ENCODE measurements around the gene ALS2.

The ALS2 gene

DNA sequence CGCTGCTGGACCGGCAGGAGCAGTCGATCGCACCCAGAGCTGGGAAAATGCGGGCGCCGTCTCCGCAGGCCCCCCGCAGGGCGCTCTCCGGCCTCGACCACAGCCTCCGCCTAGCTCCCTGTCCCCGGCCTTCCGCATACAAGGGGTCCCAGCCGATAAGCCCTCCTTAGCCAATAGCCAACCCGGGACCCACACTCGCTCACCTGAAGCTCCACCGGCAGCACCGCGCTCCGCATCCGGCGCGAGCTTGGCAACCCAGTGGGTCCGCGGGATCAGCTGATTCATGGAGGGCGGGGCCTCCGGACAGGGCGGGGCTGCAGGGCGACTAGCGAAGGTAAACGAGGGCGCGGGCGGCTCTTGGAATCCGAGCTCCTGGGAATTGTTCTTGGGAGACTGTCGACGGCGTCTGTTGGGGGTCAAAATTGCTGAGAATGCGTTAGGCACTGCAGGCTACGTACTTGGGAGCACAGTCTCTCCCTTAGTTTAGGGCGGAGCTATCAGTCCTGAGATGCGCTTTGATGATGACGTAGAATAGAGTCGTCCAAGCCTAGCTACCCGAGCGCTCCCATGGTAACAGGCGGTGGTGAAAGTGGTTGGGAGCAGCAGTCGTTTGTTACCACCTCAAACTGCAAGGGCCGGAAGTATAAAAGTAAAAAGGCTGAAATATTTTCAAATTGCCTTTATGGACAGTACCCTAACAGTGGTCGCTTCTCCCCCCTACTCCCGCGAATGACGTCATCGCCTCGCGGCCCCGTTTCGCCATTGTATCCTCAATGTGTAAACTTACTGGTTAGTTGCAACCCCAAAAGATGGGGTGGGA lies at the start of gene ALS2:
TSS of gene ALS2 (minus strand) at position 260 of the 820 bp plus-strand sequence. CDS start 12,048 bp downstream, outside the sequence.
- TF ChIP-seq, protein P1, sequence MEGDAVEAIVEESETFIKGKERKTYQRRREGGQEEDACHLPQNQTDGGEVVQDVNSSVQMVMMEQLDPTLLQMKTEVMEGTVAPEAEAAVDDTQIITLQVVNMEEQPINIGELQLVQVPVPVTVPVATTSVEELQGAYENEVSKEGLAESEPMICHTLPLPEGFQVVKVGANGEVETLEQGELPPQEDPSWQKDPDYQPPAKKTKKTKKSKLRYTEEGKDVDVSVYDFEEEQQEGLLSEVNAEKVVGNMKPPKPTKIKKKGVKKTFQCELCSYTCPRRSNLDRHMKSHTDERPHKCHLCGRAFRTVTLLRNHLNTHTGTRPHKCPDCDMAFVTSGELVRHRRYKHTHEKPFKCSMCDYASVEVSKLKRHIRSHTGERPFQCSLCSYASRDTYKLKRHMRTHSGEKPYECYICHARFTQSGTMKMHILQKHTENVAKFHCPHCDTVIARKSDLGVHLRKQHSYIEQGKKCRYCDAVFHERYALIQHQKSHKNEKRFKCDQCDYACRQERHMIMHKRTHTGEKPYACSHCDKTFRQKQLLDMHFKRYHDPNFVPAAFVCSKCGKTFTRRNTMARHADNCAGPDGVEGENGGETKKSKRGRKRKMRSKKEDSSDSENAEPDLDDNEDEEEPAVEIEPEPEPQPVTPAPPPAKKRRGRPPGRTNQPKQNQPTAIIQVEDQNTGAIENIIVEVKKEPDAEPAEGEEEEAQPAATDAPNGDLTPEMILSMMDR (IDR thresholded peaks at IDR 0.05; ENCODE audit: low read length, missing control alignments): no peak
- peak within 1 kb of the TSS; percentile 89 for H3K4me3 ChIP-seq (replicated peaks; ENCODE audit: low read depth, low read length)
- peak; percentile 100 for DNase-seq (ENCODE audit: low read depth)

DNA sequence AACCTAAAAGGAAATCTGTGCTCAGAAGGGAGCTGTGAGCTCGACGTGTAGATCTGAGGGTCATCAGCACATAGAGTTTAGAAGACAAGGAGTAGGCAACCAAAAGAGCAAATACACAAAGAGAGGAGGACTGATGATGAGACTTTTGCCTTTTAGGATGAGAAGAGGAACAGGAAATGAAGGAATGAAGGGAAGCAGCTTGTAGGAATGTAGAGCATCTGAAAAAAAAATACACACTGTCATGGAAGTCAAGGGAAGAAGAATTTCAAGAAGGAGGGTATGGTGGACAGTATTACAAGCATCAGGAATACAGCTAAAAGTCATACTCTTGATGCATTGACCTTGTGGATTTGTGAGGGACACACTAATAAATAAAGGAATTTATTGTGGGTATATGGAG lies 47.5 kb upstream of the ALS2 start:
- H3K4me3 ChIP-seq (replicated peaks; ENCODE audit: low read depth, low read length): no peak overlapping the region
- DNase-seq (ENCODE audit: low read depth): no peak
- TF ChIP-seq, protein P1 (IDR thresholded peaks at IDR 0.05; ENCODE audit: low read length, missing control alignments): no peak

DNA sequence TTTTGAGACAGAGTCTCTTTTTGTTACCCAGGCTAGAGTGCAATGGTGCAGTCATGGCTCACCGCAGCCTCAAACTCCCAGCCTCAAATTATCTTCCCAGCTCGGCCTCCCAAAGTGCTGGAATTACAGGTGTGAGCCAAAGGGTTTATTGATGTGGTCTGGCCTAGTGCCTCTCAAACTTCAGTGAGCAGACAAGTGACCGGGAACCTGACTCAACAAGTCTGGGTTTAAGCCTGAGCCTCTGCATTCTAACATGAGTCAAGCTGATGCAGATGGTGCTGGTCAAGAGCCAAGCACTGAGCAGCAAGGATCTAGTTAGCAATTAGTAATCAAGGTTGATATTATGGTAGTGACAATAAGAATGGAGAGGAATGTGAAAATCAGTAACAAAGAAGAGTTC lies 46.9 kb upstream of the ALS2 start:
- TF ChIP-seq, protein P1 (IDR thresholded peaks at IDR 0.05; ENCODE audit: low read length, missing control alignments): no peak
- no peak for DNase-seq (ENCODE audit: low read depth)

DNA sequence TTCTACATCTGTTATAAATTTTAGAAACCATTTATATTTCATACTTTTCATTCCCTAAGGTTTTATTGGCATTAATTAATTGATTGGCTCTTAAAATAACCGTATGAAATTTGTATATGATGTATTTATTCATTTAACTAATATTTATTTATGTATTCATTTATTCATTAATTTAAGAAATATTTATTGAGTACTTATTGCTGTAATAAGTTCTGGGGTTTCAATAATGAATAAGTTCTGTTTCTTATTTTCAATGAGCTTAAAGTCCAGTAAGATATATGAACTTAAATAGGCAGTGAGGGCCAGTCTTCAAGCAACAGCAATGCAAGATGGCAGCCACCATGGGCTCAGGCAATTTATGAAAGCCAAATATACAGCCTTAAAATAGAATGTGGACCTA lies 43.5 kb upstream of the ALS2 start:
- no peak overlapping the region for H3K4me3 ChIP-seq (replicated peaks; ENCODE audit: low read depth, low read length)
- DNase-seq (ENCODE audit: low read depth): no peak
- TF ChIP-seq, protein P1 (IDR thresholded peaks at IDR 0.05; ENCODE audit: low read length, missing control alignments): no peak

More for the DNA sequence above, 46.9 kb upstream of the ALS2 start:
- no peak overlapping the region for H3K4me3 ChIP-seq (replicated peaks; ENCODE audit: low read depth, low read length)

DNA sequence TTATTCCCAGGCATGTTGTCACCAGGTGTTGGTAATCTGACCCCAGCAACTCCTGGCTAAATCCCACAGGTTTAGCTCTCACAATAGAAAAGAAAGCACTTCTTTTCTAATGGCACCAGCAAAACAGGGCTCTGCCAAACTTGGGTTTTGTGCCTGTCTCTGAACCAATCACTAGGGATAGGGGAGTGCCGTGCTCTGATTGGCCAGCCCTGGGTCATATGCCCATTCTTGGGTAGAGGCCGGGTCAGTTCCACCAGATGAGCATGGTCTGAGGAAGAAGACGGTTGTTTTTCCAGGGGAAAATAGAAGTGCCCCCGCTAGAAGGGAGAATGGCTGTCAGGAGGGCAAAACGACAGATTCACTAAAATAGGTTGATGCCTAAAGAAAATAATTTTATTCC lies 40.3 kb upstream of the ALS2 start:
- DNase-seq (ENCODE audit: low read depth): no peak
- TF ChIP-seq, protein P1 (IDR thresholded peaks at IDR 0.05; ENCODE audit: low read length, missing control alignments): no peak

DNA sequence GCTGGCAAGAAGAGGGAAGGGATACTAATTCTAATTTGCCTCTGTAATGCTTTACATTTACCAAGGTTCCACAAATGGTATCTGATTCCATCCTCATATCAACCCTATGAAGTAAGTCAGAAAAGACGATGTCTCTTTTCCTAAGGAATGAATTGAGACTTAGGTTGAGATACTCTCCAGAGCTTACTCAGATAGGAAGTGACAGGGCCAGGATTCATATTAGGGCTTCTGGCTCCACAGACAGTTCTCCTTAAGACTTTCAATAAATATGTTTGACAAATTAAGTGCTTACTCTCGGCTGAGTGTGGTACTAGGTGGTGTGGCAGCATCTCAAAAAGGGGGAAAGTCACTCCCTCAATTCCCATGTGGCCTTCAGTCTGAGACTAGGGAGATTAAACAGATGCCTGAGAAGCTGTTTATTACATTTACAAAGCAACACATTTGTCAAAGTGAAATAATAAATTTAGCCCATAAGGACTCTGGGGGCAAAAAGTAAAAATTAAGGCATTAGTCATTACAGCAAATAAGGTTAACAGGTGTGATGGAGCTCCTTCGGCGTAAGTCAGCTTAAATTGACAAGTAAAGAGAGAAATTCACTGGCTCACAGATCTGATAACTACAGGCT lies 39.8 kb upstream of the ALS2 start:
- H3K4me3 ChIP-seq (replicated peaks; ENCODE audit: low read depth, low read length): no peak overlapping the region
- no peak for DNase-seq (ENCODE audit: low read depth)
- TF ChIP-seq, protein P1 (IDR thresholded peaks at IDR 0.05; ENCODE audit: low read length, missing control alignments): no peak

More for the DNA sequence above, 40.3 kb upstream of the ALS2 start:
- H3K4me3 ChIP-seq (replicated peaks; ENCODE audit: low read depth, low read length): no peak overlapping the region

Data from fibroblast of pulmonary artery (primary cell).